GM23338 (cell line): Measurements from ENCODE around the gene AFF1. TPM values are rescaled to one million over a fixed set of nuclear protein-coding genes. Genes with fewer than 3 reads are reported as not detected.
A peak's percentile ranks its signal among the peaks of the same experiment; 100 is the strongest.

Source experiments
- ATAC-seq: fragments of 200-7000 bp; cut with Tn5 transposase; 3 replicates; pipeline ENCODE4 v1.9.1; 2020
- DNase-seq: peaks from one replicate; pipeline ENCODE4 v3.0.0-alpha.2; 2015; ENCODE audit warnings: low spot score
- H2AFZ ChIP-seq: fragments of 200-600 bp; sonication (generic); 2 replicates; pipeline ENCODE4 v1.8.0; 2016; ENCODE audit warnings: antibody characterized with exemption, mild to moderate bottlenecking, moderate library complexity
- H3F3A ChIP-seq: fragments of 200-600 bp; sonication (generic); replicated peaks from 2 replicates; pipeline ENCODE4 v1.8.0; 2017; ENCODE audit warnings: antibody characterized with exemption, mixed run types, low read depth
- H3K27ac ChIP-seq: fragments of 200-600 bp; sonication (generic); 2 replicates; pipeline ENCODE4 v1.6.1; 2016; ENCODE audit warnings: low read depth
- H3K27me3 ChIP-seq: fragments of 200-600 bp; sonication (generic); 2 replicates; pipeline ENCODE4 v1.8.0; 2016; ENCODE audit warnings: mild to moderate bottlenecking, mixed run types, moderate library complexity; ENCODE audit not compliant: insufficient read depth
- H3K36me3 ChIP-seq: fragments of 200-600 bp; sonication (generic); 2 replicates; pipeline ENCODE4 v1.8.0; 2016; ENCODE audit warnings: mild to moderate bottlenecking; ENCODE audit not compliant: insufficient read depth
- H3K4me1 ChIP-seq: fragments of 200-600 bp; sonication (generic); 2 replicates; pipeline ENCODE4 v1.8.0; 2016; ENCODE audit warnings: mild to moderate bottlenecking, moderate library complexity; ENCODE audit not compliant: insufficient read depth
- H3K4me2 ChIP-seq: fragments of 200-600 bp; sonication (generic); 2 replicates; pipeline ENCODE4 v1.7.1; 2017; ENCODE audit warnings: mixed run types
- H3K4me3 ChIP-seq: fragments of 200-600 bp; sonication (generic); 2 replicates; pipeline ENCODE4 v1.6.1; 2016; ENCODE audit warnings: mixed run types
- H3K79me2 ChIP-seq: fragments of 200-600 bp; sonication (generic); replicated peaks from 2 replicates; pipeline ENCODE4 v1.8.0; 2017; ENCODE audit warnings: mild to moderate bottlenecking; ENCODE audit not compliant: insufficient read depth
- H3K9me2 ChIP-seq: fragments of 200-600 bp; sonication (generic); 2 replicates; pipeline ENCODE4 v1.8.0; 2017; ENCODE audit not compliant: insufficient read depth
- H4K20me1 ChIP-seq: fragments of 200-600 bp; sonication (generic); replicated peaks from 2 replicates; pipeline ENCODE4 v1.8.0; 2017; ENCODE audit warnings: mild to moderate bottlenecking; ENCODE audit not compliant: insufficient read depth
- H3K27ac Mint-ChIP-seq: 2 replicates; pipeline ENCODE4 v1.8.0; 2020; ENCODE audit warnings: inconsistent platforms, mild to moderate bottlenecking, moderate library complexity, mixed read lengths
- H3K27me3 Mint-ChIP-seq: 3 replicates; pipeline ENCODE4 v1.8.0; 2022; ENCODE audit warnings: low read depth, mild to moderate bottlenecking, moderate library complexity, mixed read lengths, inconsistent platforms; ENCODE audit not compliant: insufficient read depth, poor library complexity
- H3K36me3 Mint-ChIP-seq: 3 replicates; pipeline ENCODE4 v1.8.0; 2021; ENCODE audit warnings: low read depth, mild to moderate bottlenecking, inconsistent platforms, moderate library complexity, mixed read lengths
- H3K4me1 Mint-ChIP-seq: 3 replicates; pipeline ENCODE4 v1.8.0; 2020; ENCODE audit warnings: mild to moderate bottlenecking, inconsistent platforms, mixed read lengths
- H3K4me3 Mint-ChIP-seq: 3 replicates; pipeline ENCODE4 v1.8.0; 2021; ENCODE audit warnings: moderate library complexity, mild to moderate bottlenecking, inconsistent platforms, mixed read lengths
- H3K9me3 Mint-ChIP-seq: 3 replicates; pipeline ENCODE4 v1.8.0; 2020; ENCODE audit warnings: moderate library complexity, mild to moderate bottlenecking, inconsistent platforms, mixed read lengths
- CREB1 ChIP-seq: fragments of 250-450 bp; sonication (Bioruptor Pico); IDR thresholded peaks from 2 replicates; pipeline ENCODE4 v1.5.0; 2020; ENCODE audit warnings: low read depth, mild to moderate bottlenecking, moderate library complexity
- EZH2 ChIP-seq: fragments of 200-600 bp; sonication (generic); IDR thresholded peaks from one replicate; pipeline ENCODE4 v1.8.0; 2017; ENCODE audit warnings: antibody characterized with exemption, mild to moderate bottlenecking, low read depth; ENCODE audit not compliant: unreplicated experiment
- EZH2phosphoT487 ChIP-seq: fragments of 200-600 bp; sonication (generic); IDR thresholded peaks from one replicate; pipeline ENCODE4 v1.8.1; 2018; ENCODE audit warnings: antibody characterized with exemption; ENCODE audit not compliant: unreplicated experiment
- JUNB ChIP-seq: IDR thresholded peaks from one replicate; pipeline ENCODE4 v1.6.1; 2016; ENCODE audit warnings: antibody characterized with exemption; ENCODE audit not compliant: unreplicated experiment
- NANOG ChIP-seq: IDR thresholded peaks from 2 replicates; pipeline ENCODE4 v1.6.1; 2016; ENCODE audit warnings: antibody characterized with exemption, borderline replicate concordance
- POLR2AphosphoS5 ChIP-seq: IDR thresholded peaks from 2 replicates; pipeline ENCODE4 v1.6.1; 2016; ENCODE audit warnings: antibody characterized with exemption, low read depth
- STAT1 ChIP-seq: IDR thresholded peaks from one replicate; pipeline ENCODE4 v1.6.1; 2016; ENCODE audit warnings: antibody characterized with exemption; ENCODE audit not compliant: unreplicated experiment
- ZNF114 ChIP-seq: fragments of 250-450 bp; sonication (Bioruptor Pico); IDR thresholded peaks from 2 replicates; pipeline ENCODE4 v1.5.0; 2020; ENCODE audit warnings: mild to moderate bottlenecking, moderate library complexity
- ZNF331 ChIP-seq: fragments of 250-450 bp; sonication (Bioruptor Pico); IDR thresholded peaks from 2 replicates; pipeline ENCODE4 v1.5.0; 2020; ENCODE audit warnings: low read depth, mild to moderate bottlenecking, moderate library complexity
- polyA plus RNA-seq: library from polyadenylated mRNA; unstranded; fragments of >200 nt; fragmentation: Nextera tagmentation; extraction: Ambion mirVana; gene quantifications from 2 replicates; pipeline ENCODE4 v1.2.1, GENCODE V29; 2016
- total RNA-seq: library from RNA; depleted of rRNA; stranded (reverse); fragments of >200 nt; shearing (Covaris generic); gene quantifications from 2 replicates; pipeline ENCODE4 v1.2.3, GENCODE V29; 2014
- TF ChIP-seq, protein P1 (sequence below): IDR thresholded peaks from 2 replicates; pipeline ENCODE4 v1.6.1; 2016; ENCODE audit warnings: antibody characterized with exemption
- TF ChIP-seq, protein P2 (sequence below): fragments of 250-450 bp; sonication (Bioruptor Pico); IDR thresholded peaks from 2 replicates; pipeline ENCODE4 v1.5.0; 2020; ENCODE audit warnings: mild to moderate bottlenecking, moderate library complexity
- TF ChIP-seq, protein P3 (sequence below), 2 experiments: fragments of 200-600 bp in 1 of 2; sonication (generic) in 1 of 2; conservative IDR thresholded peaks; 2 replicates each; pipeline versions ENCODE4 v1.5.1 to v1.6.1; 2016 to 2017; ENCODE audit warnings: antibody characterized with exemption in 2 of 2, low read depth in 2 of 2, mild to moderate bottlenecking in 2 of 2, moderate library complexity in 1 of 2
- TF ChIP-seq, protein P4 (sequence below): IDR thresholded peaks from one replicate; pipeline ENCODE4 v1.6.1; 2018; ENCODE audit warnings: antibody characterized with exemption; ENCODE audit not compliant: unreplicated experiment

The AFF1 gene
- total and polyA plus RNA-seq, 2 experiments from 2014 or later: 42.6 to 67.2 TPM

DNA sequence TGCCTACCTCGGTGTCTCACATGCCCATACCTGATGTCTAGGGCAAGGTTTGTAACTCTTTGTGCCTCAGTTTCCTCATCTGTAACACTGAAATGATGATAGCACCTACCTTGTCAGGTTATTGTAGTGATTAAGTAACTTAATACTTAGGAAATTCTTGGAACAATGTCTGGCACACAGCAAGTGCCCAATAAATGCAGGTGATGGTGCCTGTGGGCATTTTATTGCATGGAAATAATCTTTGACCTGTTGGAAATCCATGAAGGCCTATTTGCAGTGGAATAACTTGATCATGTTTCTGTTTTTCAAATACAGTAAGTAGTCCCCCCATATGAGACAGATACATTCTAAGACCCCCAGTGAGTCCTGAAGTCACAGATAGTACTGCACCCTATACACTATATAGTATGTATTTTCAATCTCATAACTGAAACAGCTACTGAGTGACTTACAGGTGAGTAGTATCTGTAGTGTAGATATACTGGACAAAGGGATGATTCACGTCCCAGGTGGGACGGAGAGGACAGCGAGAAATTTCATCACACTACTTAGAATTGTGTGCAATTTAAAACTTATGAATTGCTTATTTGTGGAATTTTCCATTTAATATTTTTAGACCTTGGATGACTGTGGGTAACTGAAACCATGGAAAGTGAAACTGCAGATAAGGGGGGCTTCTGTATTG is 42.1 kb downstream of the AFF1 start:
- DNase-seq: no peak
- no peak overlapping the region for H3K4me3 Mint-ChIP-seq
- peaks cover 95% of the 10 kb centered on the region for H3K79me2 ChIP-seq
- H3K4me1 ChIP-seq: peaks cover 42% of the 10 kb centered on the region
- ATAC-seq: no peak
- peaks cover 6% of the 10 kb centered on the region; the same call in 2 of the 3 replicates for H3K36me3 Mint-ChIP-seq
- no peak overlapping the region for H3K4me2 ChIP-seq
- H3K36me3 ChIP-seq: no peaks in the 10 kb centered on the region
- H3K27ac ChIP-seq: 0 out of 2 replicates have a peak overlapping the region, but pooled peaks have one; percentile 55
- 0 out of 2 replicates have a peak, but pooled peaks cover 2% of the 10 kb centered on the region for H4K20me1 ChIP-seq
- no peaks in the 10 kb centered on the region for H3K27me3 Mint-ChIP-seq
- no peak for TF ChIP-seq JUNB
- no peak for TF ChIP-seq EZH2phosphoT487
- TF ChIP-seq, protein P1, sequence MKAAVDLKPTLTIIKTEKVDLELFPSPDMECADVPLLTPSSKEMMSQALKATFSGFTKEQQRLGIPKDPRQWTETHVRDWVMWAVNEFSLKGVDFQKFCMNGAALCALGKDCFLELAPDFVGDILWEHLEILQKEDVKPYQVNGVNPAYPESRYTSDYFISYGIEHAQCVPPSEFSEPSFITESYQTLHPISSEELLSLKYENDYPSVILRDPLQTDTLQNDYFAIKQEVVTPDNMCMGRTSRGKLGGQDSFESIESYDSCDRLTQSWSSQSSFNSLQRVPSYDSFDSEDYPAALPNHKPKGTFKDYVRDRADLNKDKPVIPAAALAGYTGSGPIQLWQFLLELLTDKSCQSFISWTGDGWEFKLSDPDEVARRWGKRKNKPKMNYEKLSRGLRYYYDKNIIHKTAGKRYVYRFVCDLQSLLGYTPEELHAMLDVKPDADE: no peak
- TF ChIP-seq POLR2AphosphoS5: no peak
- no peak for TF ChIP-seq ZNF114 (CRISPR knock-in tag)
- no peak for TF ChIP-seq EZH2
- TF ChIP-seq, protein P2, sequence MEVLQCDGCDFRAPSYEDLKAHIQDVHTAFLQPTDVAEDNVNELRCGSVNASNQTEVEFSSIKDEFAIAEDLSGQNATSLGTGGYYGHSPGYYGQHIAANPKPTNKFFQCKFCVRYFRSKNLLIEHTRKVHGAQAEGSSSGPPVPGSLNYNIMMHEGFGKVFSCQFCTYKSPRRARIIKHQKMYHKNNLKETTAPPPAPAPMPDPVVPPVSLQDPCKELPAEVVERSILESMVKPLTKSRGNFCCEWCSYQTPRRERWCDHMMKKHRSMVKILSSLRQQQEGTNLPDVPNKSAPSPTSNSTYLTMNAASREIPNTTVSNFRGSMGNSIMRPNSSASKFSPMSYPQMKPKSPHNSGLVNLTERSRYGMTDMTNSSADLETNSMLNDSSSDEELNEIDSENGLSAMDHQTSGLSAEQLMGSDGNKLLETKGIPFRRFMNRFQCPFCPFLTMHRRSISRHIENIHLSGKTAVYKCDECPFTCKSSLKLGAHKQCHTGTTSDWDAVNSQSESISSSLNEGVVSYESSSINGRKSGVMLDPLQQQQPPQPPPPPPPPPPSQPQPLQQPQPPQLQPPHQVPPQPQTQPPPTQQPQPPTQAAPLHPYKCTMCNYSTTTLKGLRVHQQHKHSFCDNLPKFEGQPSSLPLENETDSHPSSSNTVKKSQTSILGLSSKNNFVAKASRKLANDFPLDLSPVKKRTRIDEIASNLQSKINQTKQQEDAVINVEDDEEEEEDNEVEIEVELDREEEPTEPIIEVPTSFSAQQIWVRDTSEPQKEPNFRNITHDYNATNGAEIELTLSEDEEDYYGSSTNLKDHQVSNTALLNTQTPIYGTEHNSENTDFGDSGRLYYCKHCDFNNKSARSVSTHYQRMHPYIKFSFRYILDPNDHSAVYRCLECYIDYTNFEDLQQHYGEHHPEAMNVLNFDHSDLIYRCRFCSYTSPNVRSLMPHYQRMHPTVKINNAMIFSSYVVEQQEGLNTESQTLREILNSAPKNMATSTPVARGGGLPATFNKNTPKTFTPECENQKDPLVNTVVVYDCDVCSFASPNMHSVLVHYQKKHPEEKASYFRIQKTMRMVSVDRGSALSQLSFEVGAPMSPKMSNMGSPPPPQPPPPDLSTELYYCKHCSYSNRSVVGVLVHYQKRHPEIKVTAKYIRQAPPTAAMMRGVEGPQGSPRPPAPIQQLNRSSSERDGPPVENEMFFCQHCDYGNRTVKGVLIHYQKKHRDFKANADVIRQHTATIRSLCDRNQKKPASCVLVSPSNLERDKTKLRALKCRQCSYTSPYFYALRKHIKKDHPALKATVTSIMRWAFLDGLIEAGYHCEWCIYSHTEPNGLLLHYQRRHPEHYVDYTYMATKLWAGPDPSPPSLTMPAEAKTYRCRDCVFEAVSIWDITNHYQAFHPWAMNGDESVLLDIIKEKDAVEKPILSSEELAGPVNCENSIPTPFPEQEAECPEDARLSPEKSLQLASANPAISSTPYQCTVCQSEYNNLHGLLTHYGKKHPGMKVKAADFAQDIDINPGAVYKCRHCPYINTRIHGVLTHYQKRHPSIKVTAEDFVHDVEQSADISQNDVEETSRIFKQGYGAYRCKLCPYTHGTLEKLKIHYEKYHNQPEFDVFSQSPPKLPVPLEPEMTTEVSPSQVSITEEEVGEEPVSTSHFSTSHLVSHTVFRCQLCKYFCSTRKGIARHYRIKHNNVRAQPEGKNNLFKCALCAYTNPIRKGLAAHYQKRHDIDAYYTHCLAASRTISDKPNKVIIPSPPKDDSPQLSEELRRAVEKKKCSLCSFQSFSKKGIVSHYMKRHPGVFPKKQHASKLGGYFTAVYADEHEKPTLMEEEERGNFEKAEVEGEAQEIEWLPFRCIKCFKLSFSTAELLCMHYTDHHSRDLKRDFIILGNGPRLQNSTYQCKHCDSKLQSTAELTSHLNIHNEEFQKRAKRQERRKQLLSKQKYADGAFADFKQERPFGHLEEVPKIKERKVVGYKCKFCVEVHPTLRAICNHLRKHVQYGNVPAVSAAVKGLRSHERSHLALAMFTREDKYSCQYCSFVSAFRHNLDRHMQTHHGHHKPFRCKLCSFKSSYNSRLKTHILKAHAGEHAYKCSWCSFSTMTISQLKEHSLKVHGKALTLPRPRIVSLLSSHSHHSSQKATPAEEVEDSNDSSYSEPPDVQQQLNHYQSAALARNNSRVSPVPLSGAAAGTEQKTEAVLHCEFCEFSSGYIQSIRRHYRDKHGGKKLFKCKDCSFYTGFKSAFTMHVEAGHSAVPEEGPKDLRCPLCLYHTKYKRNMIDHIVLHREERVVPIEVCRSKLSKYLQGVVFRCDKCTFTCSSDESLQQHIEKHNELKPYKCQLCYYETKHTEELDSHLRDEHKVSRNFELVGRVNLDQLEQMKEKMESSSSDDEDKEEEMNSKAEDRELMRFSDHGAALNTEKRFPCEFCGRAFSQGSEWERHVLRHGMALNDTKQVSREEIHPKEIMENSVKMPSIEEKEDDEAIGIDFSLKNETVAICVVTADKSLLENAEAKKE: no peak
- TF ChIP-seq, protein P3, sequence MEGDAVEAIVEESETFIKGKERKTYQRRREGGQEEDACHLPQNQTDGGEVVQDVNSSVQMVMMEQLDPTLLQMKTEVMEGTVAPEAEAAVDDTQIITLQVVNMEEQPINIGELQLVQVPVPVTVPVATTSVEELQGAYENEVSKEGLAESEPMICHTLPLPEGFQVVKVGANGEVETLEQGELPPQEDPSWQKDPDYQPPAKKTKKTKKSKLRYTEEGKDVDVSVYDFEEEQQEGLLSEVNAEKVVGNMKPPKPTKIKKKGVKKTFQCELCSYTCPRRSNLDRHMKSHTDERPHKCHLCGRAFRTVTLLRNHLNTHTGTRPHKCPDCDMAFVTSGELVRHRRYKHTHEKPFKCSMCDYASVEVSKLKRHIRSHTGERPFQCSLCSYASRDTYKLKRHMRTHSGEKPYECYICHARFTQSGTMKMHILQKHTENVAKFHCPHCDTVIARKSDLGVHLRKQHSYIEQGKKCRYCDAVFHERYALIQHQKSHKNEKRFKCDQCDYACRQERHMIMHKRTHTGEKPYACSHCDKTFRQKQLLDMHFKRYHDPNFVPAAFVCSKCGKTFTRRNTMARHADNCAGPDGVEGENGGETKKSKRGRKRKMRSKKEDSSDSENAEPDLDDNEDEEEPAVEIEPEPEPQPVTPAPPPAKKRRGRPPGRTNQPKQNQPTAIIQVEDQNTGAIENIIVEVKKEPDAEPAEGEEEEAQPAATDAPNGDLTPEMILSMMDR (conservative IDR thresholded peaks at IDR 0.05; ENCODE audit: low read depth in 2 of 2): no peak
- TF ChIP-seq NANOG: no peak
- TF ChIP-seq STAT1: no peak
- TF ChIP-seq ZNF331 (CRISPR knock-in tag): no peak
- no peak for TF ChIP-seq CREB1 (CRISPR knock-in tag)
- TF ChIP-seq, protein P4, sequence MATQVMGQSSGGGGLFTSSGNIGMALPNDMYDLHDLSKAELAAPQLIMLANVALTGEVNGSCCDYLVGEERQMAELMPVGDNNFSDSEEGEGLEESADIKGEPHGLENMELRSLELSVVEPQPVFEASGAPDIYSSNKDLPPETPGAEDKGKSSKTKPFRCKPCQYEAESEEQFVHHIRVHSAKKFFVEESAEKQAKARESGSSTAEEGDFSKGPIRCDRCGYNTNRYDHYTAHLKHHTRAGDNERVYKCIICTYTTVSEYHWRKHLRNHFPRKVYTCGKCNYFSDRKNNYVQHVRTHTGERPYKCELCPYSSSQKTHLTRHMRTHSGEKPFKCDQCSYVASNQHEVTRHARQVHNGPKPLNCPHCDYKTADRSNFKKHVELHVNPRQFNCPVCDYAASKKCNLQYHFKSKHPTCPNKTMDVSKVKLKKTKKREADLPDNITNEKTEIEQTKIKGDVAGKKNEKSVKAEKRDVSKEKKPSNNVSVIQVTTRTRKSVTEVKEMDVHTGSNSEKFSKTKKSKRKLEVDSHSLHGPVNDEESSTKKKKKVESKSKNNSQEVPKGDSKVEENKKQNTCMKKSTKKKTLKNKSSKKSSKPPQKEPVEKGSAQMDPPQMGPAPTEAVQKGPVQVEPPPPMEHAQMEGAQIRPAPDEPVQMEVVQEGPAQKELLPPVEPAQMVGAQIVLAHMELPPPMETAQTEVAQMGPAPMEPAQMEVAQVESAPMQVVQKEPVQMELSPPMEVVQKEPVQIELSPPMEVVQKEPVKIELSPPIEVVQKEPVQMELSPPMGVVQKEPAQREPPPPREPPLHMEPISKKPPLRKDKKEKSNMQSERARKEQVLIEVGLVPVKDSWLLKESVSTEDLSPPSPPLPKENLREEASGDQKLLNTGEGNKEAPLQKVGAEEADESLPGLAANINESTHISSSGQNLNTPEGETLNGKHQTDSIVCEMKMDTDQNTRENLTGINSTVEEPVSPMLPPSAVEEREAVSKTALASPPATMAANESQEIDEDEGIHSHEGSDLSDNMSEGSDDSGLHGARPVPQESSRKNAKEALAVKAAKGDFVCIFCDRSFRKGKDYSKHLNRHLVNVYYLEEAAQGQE: no peak
- no peaks in the 10 kb centered on the region for H3K9me2 ChIP-seq
- H2AFZ ChIP-seq: no peak overlapping the region
- H3K4me3 ChIP-seq: no peak overlapping the region
- peaks cover 3% of the 10 kb centered on the region; the same call in 1 of the 2 replicates for H3F3A ChIP-seq
- H3K27me3 ChIP-seq: no peaks in the 10 kb centered on the region
- H3K9me3 Mint-ChIP-seq: no peaks in the 10 kb centered on the region
- H3K27ac Mint-ChIP-seq: no peak overlapping the region
- H3K4me1 Mint-ChIP-seq: peaks cover 48% of the 10 kb centered on the region
